ENCODE results near the gene SNAPC2. TPM values are rescaled to one million over a fixed set of nuclear protein-coding genes. Genes with fewer than 3 reads are reported as not detected.

Gene SNAPC2
- total RNA-seq, 1 experiment from 2014 or later = 63.0 TPM

DNA sequence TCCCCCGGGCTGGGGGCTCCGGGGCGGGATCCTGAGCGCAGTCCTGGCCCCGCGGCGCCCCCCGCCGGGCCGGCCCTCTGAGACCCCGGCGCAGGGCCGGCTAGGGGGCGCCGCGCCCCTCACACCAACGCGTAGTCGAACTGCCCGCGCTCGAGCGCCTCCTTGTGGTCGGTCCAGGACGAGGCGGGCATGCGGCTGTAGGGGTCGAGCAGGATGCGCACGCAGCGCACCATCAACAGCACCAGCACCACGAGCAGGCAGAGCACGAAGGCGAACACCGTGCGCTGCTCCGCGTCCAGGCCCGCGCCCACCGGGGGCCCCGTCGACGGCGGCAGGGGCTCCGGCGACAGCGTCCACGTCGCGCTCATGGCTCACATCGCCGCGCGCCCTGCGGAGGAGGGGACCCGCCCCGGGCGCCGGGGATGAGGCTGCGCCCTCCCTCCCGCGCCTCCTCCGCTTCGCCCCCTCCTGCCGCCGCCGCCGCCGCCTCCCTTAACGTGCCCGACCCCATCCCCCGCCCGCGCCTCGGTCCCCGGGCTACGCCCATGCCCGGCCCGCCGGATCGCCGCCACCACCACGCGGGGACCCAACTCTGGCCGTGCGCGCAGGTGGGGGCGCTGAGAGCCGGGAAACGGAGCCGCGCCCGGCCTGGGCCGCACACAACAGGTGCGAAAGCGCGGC lies 5.2 kb downstream of the SNAPC2 start:
- Histone ChIP-seq H3K4me1 (ENCODE audit: control insufficient read depth, insufficient read depth, low read length) (peaks cover 55% of the 10 kb centered on the region), H3K27ac (ENCODE audit: low read length) (no peak overlapping the region), H3K9me3 (ENCODE audit: control insufficient read depth, insufficient read depth, low read depth, low read length) (no peaks in the 10 kb centered on the region), H3K36me3 (ENCODE audit: control insufficient read depth, insufficient read depth, low read length) (no peaks in the 10 kb centered on the region), H3K4me3 (ENCODE audit: low read depth in 2 of 2, low read length in 2 of 2) (peak overlapping the region; percentile 39 to 46), H3K27me3 (ENCODE audit: control insufficient read depth, insufficient read depth, low read length) (no peaks in the 10 kb centered on the region)
- in situ Hi-C loops (cut with HindIII; ENCODE audit: low pct_unique_long_range_greater_than_20kb, low sequenced_read_pairs) = no loop called here
- DNase-seq (ENCODE audit: low read depth, low spot score) (no peak), ATAC-seq (peak; percentile 24)
- POLR2A ChIA-PET = no interaction called here
- BruUV-seq (replicated peaks) = TSS peak; percentile 66
- no peak for TF ChIP-seq SIN3A (IDR thresholded peaks at IDR 0.05; ENCODE audit: borderline replicate concordance, insufficient read depth, low read depth, low read length)
- TF ChIP-seq, protein P1, sequence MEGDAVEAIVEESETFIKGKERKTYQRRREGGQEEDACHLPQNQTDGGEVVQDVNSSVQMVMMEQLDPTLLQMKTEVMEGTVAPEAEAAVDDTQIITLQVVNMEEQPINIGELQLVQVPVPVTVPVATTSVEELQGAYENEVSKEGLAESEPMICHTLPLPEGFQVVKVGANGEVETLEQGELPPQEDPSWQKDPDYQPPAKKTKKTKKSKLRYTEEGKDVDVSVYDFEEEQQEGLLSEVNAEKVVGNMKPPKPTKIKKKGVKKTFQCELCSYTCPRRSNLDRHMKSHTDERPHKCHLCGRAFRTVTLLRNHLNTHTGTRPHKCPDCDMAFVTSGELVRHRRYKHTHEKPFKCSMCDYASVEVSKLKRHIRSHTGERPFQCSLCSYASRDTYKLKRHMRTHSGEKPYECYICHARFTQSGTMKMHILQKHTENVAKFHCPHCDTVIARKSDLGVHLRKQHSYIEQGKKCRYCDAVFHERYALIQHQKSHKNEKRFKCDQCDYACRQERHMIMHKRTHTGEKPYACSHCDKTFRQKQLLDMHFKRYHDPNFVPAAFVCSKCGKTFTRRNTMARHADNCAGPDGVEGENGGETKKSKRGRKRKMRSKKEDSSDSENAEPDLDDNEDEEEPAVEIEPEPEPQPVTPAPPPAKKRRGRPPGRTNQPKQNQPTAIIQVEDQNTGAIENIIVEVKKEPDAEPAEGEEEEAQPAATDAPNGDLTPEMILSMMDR (IDR thresholded peaks at IDR 0.05) = peak; percentile 95
- intact Hi-C loops (cut with micrococcal nuclease; ENCODE audit: unreplicated experiment) = no loop called here
- CTCF ChIA-PET = no interaction called here

DNA sequence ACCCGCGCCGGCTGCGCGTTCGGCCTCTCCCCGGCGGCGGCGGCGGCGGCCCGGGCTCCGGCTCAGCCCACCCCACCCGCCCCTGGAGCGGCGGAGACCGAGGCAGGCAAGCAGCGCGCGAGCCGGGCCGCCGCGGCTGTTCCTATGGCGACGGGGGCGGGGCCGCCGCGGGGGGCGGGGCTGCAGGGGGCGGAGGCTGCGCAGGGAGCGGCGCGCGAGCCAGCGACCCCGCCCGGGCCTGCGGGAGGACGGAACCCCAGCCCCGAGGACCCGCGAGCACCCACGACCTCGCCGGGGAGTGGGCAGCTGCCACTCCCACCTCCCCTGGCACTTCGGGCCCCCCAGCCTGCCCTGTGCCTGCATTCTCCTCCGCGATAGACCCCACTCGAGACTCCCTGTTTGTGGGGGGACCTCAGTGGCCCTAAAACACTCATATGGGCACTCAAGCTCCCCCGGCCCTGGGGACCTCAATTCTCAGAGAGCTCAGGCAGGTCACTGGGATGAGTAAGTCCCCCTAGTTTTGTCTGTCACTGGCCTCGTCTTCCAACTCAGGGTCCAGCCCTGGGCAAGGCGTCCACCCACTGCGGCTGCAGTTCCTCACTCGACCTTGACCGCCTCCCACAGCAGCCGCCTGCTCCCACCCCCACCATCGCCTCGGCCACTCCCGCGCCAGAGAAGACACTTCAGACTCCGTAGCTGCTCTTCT lies 6.0 kb downstream of the SNAPC2 start, which contains the start of gene CTXN1:
Gene CTXN1 (minus strand): TSS at position 115 of the 706 bp plus-strand sequence. CDS start 597 bp downstream, outside the sequence.
- Histone ChIP-seq H3K4me1 (ENCODE audit: control insufficient read depth, insufficient read depth, low read length) (peaks cover 60% of the 10 kb centered on the region), H3K27me3 (ENCODE audit: control insufficient read depth, insufficient read depth, low read length) (no peaks in the 10 kb centered on the region), H3K27ac (ENCODE audit: low read length) (peak within 1 kb of the TSS; percentile 82), H3K9me3 (ENCODE audit: control insufficient read depth, insufficient read depth, low read depth, low read length) (no peaks in the 10 kb centered on the region), H3K36me3 (ENCODE audit: control insufficient read depth, insufficient read depth, low read length) (no peaks in the 10 kb centered on the region), H3K4me3 (ENCODE audit: low read depth in 2 of 2, low read length in 2 of 2) (peak within 1 kb of the TSS; percentile 46 to 53)
- no peak for DNase-seq (ENCODE audit: low read depth, low spot score)
- in situ Hi-C loops (cut with HindIII; ENCODE audit: low pct_unique_long_range_greater_than_20kb, low sequenced_read_pairs) (no loop called here), intact Hi-C loops (cut with micrococcal nuclease; ENCODE audit: unreplicated experiment) (no loop called here)
- peak; percentile 33; the same call in 1 of the 2 replicates for TF ChIP-seq POLR2AphosphoS5 (IDR thresholded peaks at IDR 0.05; ENCODE audit: low read depth, low read length)
- TF ChIP-seq, protein P1 (IDR thresholded peaks at IDR 0.05) = no peak
- ChIA-PET CTCF (no interaction called here), POLR2A (no interaction called here)
- ATAC-seq = peak; percentile 59
- no TSS peak for BruUV-seq (replicated peaks)

DNA sequence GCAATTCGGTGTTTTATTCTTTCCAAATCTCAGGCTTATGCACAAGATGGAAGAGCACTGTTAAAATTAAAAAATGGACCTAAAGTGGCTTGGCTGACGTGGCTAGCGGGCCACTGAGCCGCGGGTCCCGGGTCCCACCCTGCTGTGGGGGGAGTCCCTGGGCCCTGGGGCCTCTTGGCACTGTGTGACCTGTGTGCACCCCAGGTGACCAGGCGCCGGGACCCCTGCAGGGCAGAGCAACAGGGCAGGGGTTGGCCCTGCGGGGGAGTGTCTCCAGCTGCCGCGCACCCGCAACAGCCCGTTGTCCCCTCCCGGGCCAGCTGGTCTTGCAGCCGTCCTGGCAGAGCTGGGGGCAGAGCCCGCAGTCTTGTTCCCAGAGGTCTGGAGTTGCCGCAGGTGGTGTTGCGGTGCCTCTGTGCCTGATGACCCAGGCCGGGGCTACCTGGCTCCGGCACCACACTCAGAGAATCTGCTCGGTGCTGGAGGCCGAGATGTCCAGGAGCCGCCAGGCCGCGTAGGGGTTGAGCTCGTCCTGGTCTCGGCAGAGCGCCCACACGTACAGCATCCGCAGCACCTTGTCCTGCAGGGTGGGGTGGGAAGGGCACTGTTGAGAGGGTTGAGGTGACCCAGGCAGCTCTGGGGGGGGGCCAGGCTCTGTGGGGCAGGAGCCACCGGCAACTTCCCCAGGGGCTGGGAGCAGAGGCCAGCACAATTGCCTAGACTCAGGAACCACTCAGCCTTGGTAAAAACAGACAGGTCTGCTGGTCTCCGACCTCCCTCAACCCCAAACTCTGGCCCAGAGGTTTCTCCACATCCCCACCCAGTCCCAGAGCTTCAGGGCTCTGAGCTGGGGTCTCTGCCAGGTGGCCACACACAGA lies 6.8 kb downstream of the SNAPC2 start:
- intact Hi-C loops (cut with micrococcal nuclease; ENCODE audit: unreplicated experiment) (no loop called here), in situ Hi-C loops (cut with HindIII; ENCODE audit: low pct_unique_long_range_greater_than_20kb, low sequenced_read_pairs) (no loop called here)
- no peaks in the 10 kb centered on the region for H3K27me3 ChIP-seq (ENCODE audit: control insufficient read depth, insufficient read depth, low read length)
- TF ChIP-seq SIN3A (IDR thresholded peaks at IDR 0.05; ENCODE audit: borderline replicate concordance, insufficient read depth, low read depth, low read length) = no peak
- TF ChIP-seq, protein P2, sequence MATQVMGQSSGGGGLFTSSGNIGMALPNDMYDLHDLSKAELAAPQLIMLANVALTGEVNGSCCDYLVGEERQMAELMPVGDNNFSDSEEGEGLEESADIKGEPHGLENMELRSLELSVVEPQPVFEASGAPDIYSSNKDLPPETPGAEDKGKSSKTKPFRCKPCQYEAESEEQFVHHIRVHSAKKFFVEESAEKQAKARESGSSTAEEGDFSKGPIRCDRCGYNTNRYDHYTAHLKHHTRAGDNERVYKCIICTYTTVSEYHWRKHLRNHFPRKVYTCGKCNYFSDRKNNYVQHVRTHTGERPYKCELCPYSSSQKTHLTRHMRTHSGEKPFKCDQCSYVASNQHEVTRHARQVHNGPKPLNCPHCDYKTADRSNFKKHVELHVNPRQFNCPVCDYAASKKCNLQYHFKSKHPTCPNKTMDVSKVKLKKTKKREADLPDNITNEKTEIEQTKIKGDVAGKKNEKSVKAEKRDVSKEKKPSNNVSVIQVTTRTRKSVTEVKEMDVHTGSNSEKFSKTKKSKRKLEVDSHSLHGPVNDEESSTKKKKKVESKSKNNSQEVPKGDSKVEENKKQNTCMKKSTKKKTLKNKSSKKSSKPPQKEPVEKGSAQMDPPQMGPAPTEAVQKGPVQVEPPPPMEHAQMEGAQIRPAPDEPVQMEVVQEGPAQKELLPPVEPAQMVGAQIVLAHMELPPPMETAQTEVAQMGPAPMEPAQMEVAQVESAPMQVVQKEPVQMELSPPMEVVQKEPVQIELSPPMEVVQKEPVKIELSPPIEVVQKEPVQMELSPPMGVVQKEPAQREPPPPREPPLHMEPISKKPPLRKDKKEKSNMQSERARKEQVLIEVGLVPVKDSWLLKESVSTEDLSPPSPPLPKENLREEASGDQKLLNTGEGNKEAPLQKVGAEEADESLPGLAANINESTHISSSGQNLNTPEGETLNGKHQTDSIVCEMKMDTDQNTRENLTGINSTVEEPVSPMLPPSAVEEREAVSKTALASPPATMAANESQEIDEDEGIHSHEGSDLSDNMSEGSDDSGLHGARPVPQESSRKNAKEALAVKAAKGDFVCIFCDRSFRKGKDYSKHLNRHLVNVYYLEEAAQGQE (IDR thresholded peaks at IDR 0.05; ENCODE audit: insufficient read depth in 1 of 2, low read depth in 2 of 2, low read length in 1 of 2) = no peak
- TF ChIP-seq TCF7L2 (IDR thresholded peaks at IDR 0.05; ENCODE audit: low read depth, low read length) = no peak
- TF ChIP-seq, protein P1 (IDR thresholded peaks at IDR 0.05) = no peak
- no peak for TF ChIP-seq POLR2AphosphoS5 (IDR thresholded peaks at IDR 0.05; ENCODE audit: low read depth, low read length)
- ATAC-seq = peak; percentile 7
- no peaks in the 10 kb centered on the region for H3K36me3 ChIP-seq (ENCODE audit: control insufficient read depth, insufficient read depth, low read length)
- peaks cover 57% of the 10 kb centered on the region for H3K4me1 ChIP-seq (ENCODE audit: control insufficient read depth, insufficient read depth, low read length)
- no TSS peak for BruUV-seq (replicated peaks)
- peak overlapping the region; percentile 38 to 53; a peak in 3 of 4 replicates for H3K4me3 ChIP-seq (ENCODE audit: low read depth in 2 of 2, low read length in 2 of 2)
- H3K9me3 ChIP-seq (ENCODE audit: control insufficient read depth, insufficient read depth, low read depth, low read length) = no peaks in the 10 kb centered on the region
- peak overlapping the region; percentile 82 for H3K27ac ChIP-seq (ENCODE audit: low read length)
- CTCF ChIA-PET = no interaction called here
- POLR2A ChIA-PET = interaction anchor here (0.6 kb wide), 2 partner anchors 21 to 862 kb away, joined by 8 to 10 read pairs; no protein-coding TSS in a partner anchor
- no peak for DNase-seq (ENCODE audit: low read depth, low spot score)

All from Panc1 (cell line).